Suprapubic skin (tissue), 3 donors: Measurements from ENCODE around the gene MLPH.

Source experiments
- CTCF ChIP-seq, 2 donors: fragments of 200-600 bp in 1 of 2; fragments of 450-650 bp in 1 of 2; sonication (generic) in 1 of 2; IDR thresholded peaks; one replicate each; pipeline ENCODE4 v1.5.1; 2016 to 2019; ENCODE audit warnings: antibody characterized with exemption in 2 of 2, mild to moderate bottlenecking in 1 of 2, moderate library complexity in 1 of 2
- POLR2A ChIP-seq, 2 donors: fragments of 450-650 bp; IDR thresholded peaks; one replicate each; pipeline ENCODE4 v1.6.1; 2017; ENCODE audit warnings: antibody characterized with exemption in 2 of 2, mild to moderate bottlenecking in 2 of 2, moderate library complexity in 2 of 2

GRCh38 chr2:237495521-237496117 lies 8.6 kb downstream of the MLPH start:
- TF ChIP-seq CTCF (IDR thresholded peaks at IDR 0.05) = no peak
- TF ChIP-seq POLR2A (IDR thresholded peaks at IDR 0.05) = no peak
